SU-DHL-6 (cell line): ENCODE measurements around the gene KCNK4.

Experiments used
- H2AFZ ChIP-seq: fragments of 200-600 bp; sonication (generic); 2 replicates; pipeline ENCODE4 v1.6.1; 2014; ENCODE audit warnings: low read depth, mild to moderate bottlenecking, moderate library complexity, mixed read lengths, antibody characterized with exemption, low read length; ENCODE audit not compliant: severe bottlenecking
- H3F3A ChIP-seq: fragments of 200-600 bp; shearing (Covaris generic); 2 replicates; pipeline ENCODE4 v1.6.0; 2016; ENCODE audit warnings: antibody characterized with exemption, mild to moderate bottlenecking; ENCODE audit not compliant: insufficient read depth
- H3K27ac ChIP-seq: fragments of 200-600 bp; sonication (generic); 2 replicates; pipeline ENCODE4 v1.5.1; 2016; ENCODE audit warnings: low read depth, mild to moderate bottlenecking, low read length, moderate library complexity, mixed read lengths
- H3K27me3 ChIP-seq: fragments of 200-600 bp; sonication (generic), shearing (Covaris generic); 2 replicates; pipeline ENCODE4 v1.6.0; 2014; ENCODE audit warnings: mild to moderate bottlenecking, low read length
- H3K36me3 ChIP-seq: fragments of 200-600 bp; sonication (generic); 2 replicates; pipeline ENCODE4 v1.6.1; 2014; ENCODE audit warnings: mild to moderate bottlenecking, low read length, mixed read lengths
- H3K4me2 ChIP-seq: fragments of 300-600, 200-600 bp; shearing (Covaris generic), sonication (generic); 2 replicates; pipeline ENCODE4 v1.6.0; 2014; ENCODE audit warnings: low read length, low read depth, mild to moderate bottlenecking; ENCODE audit not compliant: poor library complexity, severe bottlenecking
- H3K4me3 ChIP-seq: fragments of 200-600 bp; sonication (generic); 2 replicates; pipeline ENCODE4 v1.5.1; 2014; ENCODE audit warnings: antibody characterized with exemption, low read length, mild to moderate bottlenecking, mixed read lengths; ENCODE audit not compliant: insufficient read depth, poor library complexity, severe bottlenecking
- H3K79me2 ChIP-seq: fragments of 200-600 bp; sonication (generic); 2 replicates; pipeline ENCODE4 v1.6.1; 2014; ENCODE audit warnings: mild to moderate bottlenecking, low read length, moderate library complexity; ENCODE audit not compliant: insufficient read depth
- H3K9ac ChIP-seq: fragments of 200-600 bp; sonication (generic); 2 replicates; pipeline ENCODE4 v1.7.0; 2014; ENCODE audit warnings: mild to moderate bottlenecking, low read length
- H3K9me2 ChIP-seq: fragments of 200-600 bp; sonication (generic); replicated peaks from 2 replicates; pipeline ENCODE4 v1.6.1; 2014; ENCODE audit warnings: low read length; ENCODE audit not compliant: insufficient read depth
- H3K9me3 ChIP-seq: fragments of 200-600 bp; sonication (generic); 2 replicates; pipeline ENCODE4 v1.6.1; 2014; ENCODE audit warnings: low read length, mixed read lengths; ENCODE audit not compliant: insufficient read depth
- H4K20me1 ChIP-seq: fragments of 200-600 bp; sonication (generic); 2 replicates; pipeline ENCODE4 v1.6.1; 2014; ENCODE audit warnings: low read depth, mild to moderate bottlenecking, antibody characterized with exemption, low read length, moderate library complexity, mixed read lengths
- CTCF ChIP-seq: fragments of 200-600 bp; sonication (generic); IDR thresholded peaks from one replicate; pipeline ENCODE4 v1.5.1; 2017; ENCODE audit warnings: antibody characterized with exemption, mild to moderate bottlenecking, low read length, moderate library complexity; ENCODE audit not compliant: insufficient read depth, poor library complexity, severe bottlenecking
- EZH2phosphoT487 ChIP-seq: fragments of 200-600 bp; sonication (generic), shearing (Covaris generic); conservative IDR thresholded peaks from 2 replicates; pipeline ENCODE4 v1.6.1; 2018; ENCODE audit warnings: mild to moderate bottlenecking, antibody characterized with exemption, low read length, moderate library complexity, mixed read lengths

KCNK4 gene

GRCh38 chr11:64305075-64305690 is 14.1 kb downstream of the KCNK4 start, which contains the start of gene ESRRA:
Gene ESRRA (plus strand): TSS chr11:64305524. CDS start chr11:64307180, 1,656 bp downstream.
- Histone ChIP-seq H3K9me3 (no peaks in the 10 kb centered on the region), H2AFZ (peak within 1 kb of the TSS; percentile 45), H3K79me2 (peaks cover 33% of the 10 kb centered on the region), H3K36me3 (no peaks in the 10 kb centered on the region), H3K27me3 (no peaks in the 10 kb centered on the region), H3K4me3 (peak within 1 kb of the TSS; percentile 97), H3K4me2 (peak within 1 kb of the TSS; percentile 74), H3F3A (peaks cover 4% of the 10 kb centered on the region; the same call in 1 of the 2 replicates), H4K20me1 (no peaks in the 10 kb centered on the region), H3K9ac (peak within 1 kb of the TSS; percentile 95), H3K9me2 (no peaks in the 10 kb centered on the region), H3K27ac (peak within 1 kb of the TSS; percentile 95)
- TF ChIP-seq CTCF: no peak
- TF ChIP-seq EZH2phosphoT487: no peak

GRCh38 chr11:64305691-64306562 is 14.8 kb downstream of the KCNK4 start:
- Histone ChIP-seq H4K20me1 (no peaks in the 10 kb centered on the region), H3K4me3 (peak overlapping the region; percentile 97), H3K4me2 (peak overlapping the region; percentile 69), H3K36me3 (no peaks in the 10 kb centered on the region), H3K27ac (peak overlapping the region; percentile 66), H3F3A (peaks cover 4% of the 10 kb centered on the region; the same call in 1 of the 2 replicates), H3K9me3 (no peaks in the 10 kb centered on the region), H2AFZ (peak overlapping the region; percentile 38), H3K79me2 (peaks cover 39% of the 10 kb centered on the region), H3K9ac (peak overlapping the region; percentile 95), H3K9me2 (no peaks in the 10 kb centered on the region), H3K27me3 (no peaks in the 10 kb centered on the region)
- TF ChIP-seq EZH2phosphoT487: no peak
- TF ChIP-seq CTCF: peak; percentile 50

GRCh38 chr11:64306563-64306875 is 15.4 kb downstream of the KCNK4 start:
- H3F3A ChIP-seq: peaks cover 4% of the 10 kb centered on the region; the same call in 1 of the 2 replicates
- TF ChIP-seq EZH2phosphoT487: no peak
- H4K20me1 ChIP-seq: no peaks in the 10 kb centered on the region
- H2AFZ ChIP-seq: peak overlapping the region; percentile 38
- H3K79me2 ChIP-seq: peaks cover 42% of the 10 kb centered on the region
- H3K27ac ChIP-seq: peak overlapping the region; percentile 66
- H3K9me3 ChIP-seq: no peaks in the 10 kb centered on the region
- H3K4me3 ChIP-seq: peak overlapping the region; percentile 97
- peak overlapping the region; percentile 69 for H3K4me2 ChIP-seq
- no peaks in the 10 kb centered on the region for H3K27me3 ChIP-seq
- peak overlapping the region; percentile 95 for H3K9ac ChIP-seq
- no peaks in the 10 kb centered on the region for H3K9me2 ChIP-seq
- no peaks in the 10 kb centered on the region for H3K36me3 ChIP-seq
